ENCODE results near the gene CLSTN3. TPM values are rescaled to one million over a fixed set of nuclear protein-coding genes. Genes with fewer than 3 reads are reported as not detected.
A peak's percentile ranks its signal among the peaks of the same experiment; 100 is the strongest.

The CLSTN3 gene
- total RNA-seq, 1 donor from 2014 or later, result 5.7 TPM

DNA sequence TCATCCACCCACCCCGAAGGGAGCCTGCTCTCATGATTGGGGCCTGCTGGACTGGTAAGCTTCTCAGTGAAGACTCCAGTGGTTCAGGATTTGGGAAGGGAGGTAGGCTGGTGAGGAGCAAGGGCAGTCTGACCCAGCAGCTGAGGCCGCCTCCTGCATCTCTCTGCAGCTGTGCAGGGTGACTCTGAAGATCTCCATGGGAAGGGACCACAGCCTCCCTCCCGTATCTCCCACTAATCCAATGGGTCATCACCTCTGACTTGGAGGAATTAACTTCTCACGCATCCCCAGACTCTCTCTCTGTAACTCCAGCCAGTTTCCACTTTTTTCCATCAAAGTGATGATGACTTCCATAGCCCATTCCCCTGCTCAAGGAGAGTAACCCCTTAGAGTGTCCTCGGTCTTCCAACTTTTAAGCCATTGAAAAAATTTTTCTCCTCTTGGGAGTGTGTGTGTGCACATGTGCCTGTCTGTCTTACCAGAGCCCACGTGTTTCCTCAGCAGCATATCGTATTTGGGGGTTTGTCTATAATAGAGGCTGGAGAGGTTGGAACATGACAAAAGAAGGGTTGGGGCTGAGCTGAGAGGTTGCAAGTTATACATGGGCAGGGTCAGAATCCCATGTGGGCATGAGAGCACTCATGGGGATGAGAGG is 11.3 kb downstream of the CLSTN3 start:
- intact Hi-C loops (cut with DNase I), result loop anchor here (2.0 kb wide), 1 partner anchor 47 kb away; the partner anchor contains the start of gene PEX5
- DNase-seq (ENCODE audit: missing footprints) (no peak), ATAC-seq (no peak)

DNA sequence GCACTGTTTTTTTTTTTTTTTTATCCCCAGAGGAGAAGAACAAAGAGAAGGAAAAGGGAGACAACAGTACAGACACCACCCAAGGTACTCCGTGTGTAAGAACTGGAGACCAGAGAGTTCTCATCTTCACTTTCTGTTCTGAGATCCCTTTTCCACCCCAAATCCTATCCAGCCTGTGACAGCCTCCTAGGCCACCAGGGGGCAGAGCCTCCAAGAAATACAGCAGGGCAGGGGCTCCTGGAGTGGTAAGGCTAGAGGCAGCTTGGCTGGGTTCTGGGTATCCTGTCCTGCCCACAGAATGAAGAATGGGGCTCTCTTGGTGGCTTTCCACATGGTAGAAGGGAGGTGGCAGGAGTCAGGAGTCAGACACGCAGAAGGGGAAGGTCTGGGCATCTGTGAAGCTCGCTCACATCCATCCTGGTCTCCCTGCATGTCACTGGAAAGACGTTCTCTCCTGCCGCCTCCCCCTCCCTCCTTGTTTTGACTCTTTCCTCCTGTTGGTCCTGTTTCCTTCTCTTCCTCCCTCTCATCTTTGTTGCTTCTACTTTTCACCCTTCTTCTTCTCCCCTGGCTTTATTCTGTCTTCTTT is 12.0 kb downstream of the CLSTN3 start:
- DNase-seq (ENCODE audit: missing footprints) (no peak), ATAC-seq (peak; percentile 31)
- intact Hi-C loops (cut with DNase I), result loop anchor here (2.0 kb wide), 1 partner anchor 47 kb away; the partner anchor contains the start of gene PEX5

DNA sequence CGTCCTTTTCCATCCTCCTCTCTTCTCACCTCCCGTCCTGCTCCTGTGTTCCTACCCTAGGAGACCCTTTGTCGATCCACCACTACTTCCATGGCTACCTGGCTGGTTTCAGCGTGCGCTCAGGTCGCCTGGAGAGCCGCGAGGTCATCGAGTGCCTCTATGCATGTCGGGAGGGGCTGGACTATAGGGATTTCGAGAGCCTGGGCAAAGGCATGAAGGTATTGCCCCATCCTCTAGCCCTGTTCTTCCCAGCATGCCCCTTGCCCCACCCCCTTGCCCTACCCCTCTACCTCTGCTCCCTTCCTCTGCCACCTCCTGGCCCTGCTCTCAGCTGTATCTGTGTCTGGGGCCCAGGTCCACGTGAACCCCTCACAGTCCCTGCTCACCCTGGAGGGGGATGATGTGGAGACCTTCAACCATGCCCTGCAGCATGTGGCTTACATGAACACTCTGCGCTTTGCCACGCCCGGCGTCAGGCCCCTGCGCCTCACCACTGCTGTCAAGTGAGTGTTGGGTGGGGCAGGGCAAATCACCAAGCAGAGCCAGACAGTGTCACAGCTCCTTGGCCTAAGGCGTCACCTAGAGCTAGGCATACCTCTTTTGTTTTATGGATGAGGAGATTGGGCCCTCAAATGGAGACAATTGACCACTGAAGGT is 12.8 kb downstream of the CLSTN3 start:
- DNase-seq (ENCODE audit: missing footprints) (no peak), ATAC-seq (no peak)
- intact Hi-C loops (cut with DNase I), result loop anchor here (2.0 kb wide), 1 partner anchor 46 kb away; the partner anchor contains the start of gene PEX5

DNA sequence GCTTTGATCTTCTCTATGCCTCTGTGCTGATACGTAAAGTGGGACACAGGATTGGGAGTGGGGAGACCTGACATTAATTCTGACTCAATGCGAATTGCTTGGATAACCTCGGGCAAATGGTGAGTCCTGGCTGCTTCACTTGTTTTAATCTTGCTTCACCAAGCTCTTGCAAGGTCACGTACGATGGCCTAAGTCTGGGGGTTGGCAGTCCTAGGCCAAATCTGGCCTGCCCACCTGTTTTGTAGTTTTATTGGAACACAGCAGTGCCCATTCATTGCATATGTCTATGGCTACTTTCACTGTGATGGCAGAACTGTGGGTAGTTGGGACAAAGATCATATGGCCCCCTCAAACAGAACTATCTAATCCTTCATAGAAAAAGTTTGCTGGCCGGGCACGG is 13.4 kb downstream of the CLSTN3 start:
- ATAC-seq (no peak), DNase-seq (ENCODE audit: missing footprints) (no peak)
- intact Hi-C loops (cut with DNase I), result loop anchor here (2.0 kb wide), 1 partner anchor 45 kb away; the partner anchor contains the start of gene PEX5

DNA sequence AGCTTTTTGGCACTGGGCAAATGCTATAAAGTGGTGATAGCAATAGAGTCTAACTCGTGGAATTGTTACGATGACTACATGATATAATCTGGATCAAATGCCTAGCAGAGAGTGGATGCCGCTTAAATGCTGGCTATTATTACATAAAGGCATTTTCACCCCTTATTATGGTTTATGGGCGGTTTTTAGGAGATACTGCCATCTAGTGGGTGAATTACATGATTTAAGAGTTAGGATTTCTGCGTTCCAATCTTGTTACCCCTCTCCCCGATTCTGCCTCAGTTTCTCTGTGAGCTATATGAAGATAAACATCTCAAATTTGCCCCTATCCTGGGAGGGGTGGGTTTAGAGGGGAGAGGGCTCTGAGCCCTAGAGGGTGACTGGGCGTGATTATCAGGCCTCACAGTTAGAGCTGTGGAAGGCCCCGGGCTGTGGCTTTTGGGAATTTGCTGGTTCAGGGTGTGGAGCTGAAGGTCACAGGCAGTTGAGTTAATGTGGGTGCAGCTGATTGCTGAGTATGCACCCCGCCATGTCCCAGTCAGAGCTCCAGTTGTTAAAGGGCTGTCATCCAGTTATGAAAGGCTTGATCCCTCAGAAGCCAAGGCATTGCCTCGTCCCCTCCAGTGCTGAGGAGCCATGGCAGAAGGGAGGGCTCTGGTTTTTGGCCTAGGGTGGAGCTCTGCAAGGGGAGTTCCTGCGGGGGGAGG is 14.4 kb downstream of the CLSTN3 start:
- ATAC-seq (peak; percentile 53), DNase-seq (ENCODE audit: missing footprints) (no peak)
- intact Hi-C loops (cut with DNase I), result no loop called here

DNA sequence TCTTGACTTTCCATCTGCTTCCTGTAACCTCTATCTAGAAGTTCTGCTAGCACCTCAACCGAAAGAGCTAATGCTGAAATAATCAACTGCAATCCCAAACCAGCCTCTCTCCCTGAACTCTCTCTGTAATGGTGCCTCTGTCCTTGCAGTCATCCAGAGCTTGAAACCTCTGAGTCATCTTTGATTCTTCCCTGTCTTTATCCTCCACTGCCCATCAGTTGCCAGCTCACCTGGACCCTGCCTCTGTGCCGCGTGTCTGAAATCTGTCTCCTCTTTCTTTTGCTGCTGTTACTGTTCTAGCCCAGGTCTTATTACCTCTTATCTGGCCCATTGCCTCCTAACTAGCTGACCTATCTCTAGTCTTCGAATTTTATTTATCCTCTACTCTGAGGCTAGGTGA is 15.5 kb downstream of the CLSTN3 start:
- DNase-seq (ENCODE audit: missing footprints) (no peak), ATAC-seq (no peak)
- intact Hi-C loops (cut with DNase I), result no loop called here

DNA sequence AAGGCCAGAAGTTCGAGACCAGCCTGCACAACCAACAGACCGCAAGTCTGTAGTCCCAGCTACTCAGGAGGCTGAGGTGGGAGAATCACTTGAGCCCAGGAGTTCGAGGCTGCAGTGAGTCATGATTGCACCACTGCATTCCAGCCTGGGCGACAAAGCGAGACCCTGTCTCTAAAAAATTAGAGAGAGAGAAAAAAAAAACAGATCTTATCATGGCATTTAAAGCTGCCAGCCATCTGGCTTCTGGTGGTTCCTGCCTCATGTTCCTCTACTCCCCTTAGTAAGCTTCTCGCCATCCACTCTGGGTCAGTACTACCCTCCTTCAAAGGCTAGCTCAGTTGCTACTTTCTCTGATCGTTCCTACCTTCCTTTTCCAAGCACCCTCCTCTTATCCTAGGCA is 16.1 kb downstream of the CLSTN3 start:
- intact Hi-C loops (cut with DNase I), result no loop called here
- ATAC-seq, result no peak

DNA sequence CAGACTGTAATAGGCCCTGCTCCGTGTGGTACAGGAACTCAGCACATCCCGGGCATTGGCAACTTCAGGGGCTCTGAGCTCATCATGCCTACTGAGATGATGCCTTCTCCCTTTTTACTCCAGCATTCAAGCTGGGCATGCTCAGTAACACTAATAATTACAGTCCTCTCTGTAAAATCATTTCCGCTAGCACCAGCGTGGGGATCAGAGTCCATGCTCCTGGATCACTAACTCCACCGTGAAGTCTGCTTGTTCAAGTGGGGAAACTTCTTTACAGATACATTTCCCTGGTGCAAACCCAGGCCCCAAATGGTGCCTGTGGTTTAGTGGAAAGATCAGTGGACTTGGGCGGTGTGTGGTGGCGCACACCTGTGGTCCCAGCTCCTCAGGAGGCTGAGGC is 16.7 kb downstream of the CLSTN3 start:
- intact Hi-C loops (cut with DNase I), result no loop called here
- ATAC-seq (no peak), DNase-seq (ENCODE audit: missing footprints) (no peak)

More for the DNA sequence above, 16.1 kb downstream of the CLSTN3 start:
- DNase-seq (ENCODE audit: missing footprints), result no peak

DNA sequence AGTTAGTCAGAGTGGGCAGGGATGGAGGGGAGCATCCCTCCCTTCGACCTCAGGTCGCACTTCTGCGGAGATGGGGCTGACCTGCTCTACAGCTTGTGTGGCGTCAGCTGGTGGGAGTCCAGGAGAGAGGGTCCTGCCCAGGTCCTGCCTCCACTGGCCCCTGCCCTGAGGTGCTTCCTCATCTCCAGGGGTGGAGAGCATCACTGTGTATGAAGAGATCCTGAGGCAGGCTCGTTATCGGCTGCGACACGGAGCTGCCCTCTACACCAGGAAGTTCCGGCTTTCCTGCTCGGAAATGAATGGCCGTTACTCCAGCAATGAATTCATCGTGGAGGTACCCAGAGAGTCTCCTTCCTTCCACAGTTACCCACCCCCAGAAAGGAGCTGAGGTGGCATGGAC is 20.2 kb downstream of the CLSTN3 start:
- intact Hi-C loops (cut with DNase I), result no loop called here
- ATAC-seq, result no peak
- no peak for DNase-seq (ENCODE audit: missing footprints)

DNA sequence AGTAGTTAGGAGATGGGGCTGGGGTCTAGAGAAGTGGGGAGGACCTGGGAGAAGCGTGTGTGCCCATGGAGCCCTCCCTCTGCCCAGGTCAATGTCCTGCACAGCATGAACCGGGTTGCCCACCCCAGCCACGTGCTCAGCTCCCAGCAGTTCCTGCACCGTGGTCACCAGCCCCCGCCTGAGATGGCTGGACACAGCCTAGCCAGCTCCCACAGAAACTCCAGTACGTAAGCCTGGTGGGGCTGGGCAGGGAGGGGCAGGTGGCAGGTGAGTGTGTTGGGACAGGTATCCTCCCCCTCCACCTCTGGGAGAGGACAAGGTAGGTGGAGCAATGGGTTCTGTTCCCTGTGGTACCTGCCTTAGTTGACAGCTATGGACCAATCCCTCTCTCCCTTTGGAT is 20.7 kb downstream of the CLSTN3 start:
- DNase-seq (ENCODE audit: missing footprints), result no peak
- intact Hi-C loops (cut with DNase I), result no loop called here
- no peak for ATAC-seq

DNA sequence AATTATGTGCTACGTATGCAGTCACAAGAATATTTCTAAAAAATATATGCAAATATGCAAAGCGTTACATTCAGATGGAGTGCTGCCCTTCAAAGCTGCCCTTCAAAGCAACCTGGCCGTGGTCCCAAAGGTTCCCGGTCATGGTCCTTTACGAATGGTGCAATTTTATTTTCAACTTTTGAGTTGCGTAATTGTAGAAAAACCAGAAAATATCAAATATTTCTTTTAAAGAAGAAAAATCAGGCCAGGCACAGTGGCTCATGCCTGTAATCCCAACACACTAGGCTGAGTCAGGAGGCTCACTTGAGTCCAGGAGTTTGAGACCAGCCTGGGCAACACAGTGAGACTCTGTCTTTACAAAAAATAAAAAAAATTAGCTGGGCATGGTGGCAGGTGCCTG is 21.4 kb downstream of the CLSTN3 start:
- DNase-seq (ENCODE audit: missing footprints), result no peak
- intact Hi-C loops (cut with DNase I), result no loop called here

DNA sequence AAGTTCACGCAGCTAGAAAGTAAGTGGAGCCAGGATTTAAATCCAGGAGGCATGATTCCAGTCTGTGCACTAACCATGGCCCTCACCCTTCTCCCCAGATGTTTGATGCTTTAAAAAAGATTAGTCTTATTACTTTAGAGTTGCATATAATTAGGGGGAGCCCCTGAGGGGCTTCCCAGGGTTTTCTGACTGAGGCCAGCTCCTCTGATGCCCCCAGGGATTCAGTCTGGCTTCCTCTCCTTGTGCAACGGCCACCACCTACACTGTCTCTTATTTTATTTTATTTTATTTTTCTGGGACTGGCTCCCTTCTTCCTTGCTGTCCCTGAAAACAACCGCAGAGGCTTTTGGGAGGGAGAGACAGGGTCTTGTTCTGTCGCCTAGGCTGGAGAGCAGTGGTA is 22.6 kb downstream of the CLSTN3 start:
- intact Hi-C loops (cut with DNase I), result no loop called here
- ATAC-seq, result no peak
- no peak for DNase-seq (ENCODE audit: missing footprints)

More for the DNA sequence above, 21.4 kb downstream of the CLSTN3 start:
- ATAC-seq, result no peak

DNA sequence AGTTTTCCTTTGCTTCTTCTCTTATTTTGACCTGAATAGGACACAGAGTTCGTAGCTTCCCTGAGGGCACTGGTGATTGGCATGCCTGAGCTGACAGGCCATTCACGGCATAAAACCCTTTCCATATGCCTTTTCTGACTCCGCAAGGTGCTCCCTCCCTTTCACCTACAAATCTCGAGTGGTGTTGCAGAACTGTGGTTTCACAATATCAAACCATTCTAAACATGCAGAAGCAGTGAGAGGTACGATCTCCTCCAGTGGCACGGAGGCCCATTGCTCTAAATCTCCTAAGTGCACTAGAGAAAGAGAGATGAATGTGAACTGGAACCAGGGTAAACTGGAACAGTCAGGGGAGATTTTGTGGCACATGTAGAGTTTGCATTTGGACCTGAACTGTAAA is 23.9 kb downstream of the CLSTN3 start:
- ATAC-seq (no peak), DNase-seq (ENCODE audit: missing footprints) (no peak)
- intact Hi-C loops (cut with DNase I), result no loop called here

DNA sequence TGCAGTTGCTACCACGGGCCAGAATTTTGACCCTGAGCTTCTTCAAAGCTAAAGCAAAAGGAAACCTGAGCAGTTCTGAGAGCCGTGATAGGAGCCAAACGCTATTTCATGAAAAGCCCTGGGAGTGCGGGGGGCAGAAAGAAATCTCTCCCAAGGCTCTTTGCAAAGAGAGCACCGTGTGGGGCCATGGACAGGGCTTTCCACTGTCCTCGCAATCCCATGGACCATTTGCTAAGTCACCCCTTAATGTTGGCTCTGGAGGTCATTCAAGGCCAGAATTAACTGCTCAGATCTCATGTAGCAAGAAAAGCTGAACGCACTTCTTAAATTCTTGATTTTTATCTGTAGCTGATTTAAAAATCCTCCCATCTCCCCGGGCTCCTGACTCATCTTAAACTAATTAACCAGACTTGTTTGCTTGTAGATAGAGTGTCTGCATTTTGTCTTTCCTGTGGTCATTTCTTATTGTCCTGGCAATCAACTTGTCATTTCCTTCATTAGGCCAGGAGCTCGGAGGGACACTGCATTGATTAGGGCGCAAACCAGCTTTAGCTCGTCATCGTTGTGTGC is 24.8 kb downstream of the CLSTN3 start:
- intact Hi-C loops (cut with DNase I), result no loop called here
- no peak for ATAC-seq
- no peak for DNase-seq (ENCODE audit: missing footprints)

DNA sequence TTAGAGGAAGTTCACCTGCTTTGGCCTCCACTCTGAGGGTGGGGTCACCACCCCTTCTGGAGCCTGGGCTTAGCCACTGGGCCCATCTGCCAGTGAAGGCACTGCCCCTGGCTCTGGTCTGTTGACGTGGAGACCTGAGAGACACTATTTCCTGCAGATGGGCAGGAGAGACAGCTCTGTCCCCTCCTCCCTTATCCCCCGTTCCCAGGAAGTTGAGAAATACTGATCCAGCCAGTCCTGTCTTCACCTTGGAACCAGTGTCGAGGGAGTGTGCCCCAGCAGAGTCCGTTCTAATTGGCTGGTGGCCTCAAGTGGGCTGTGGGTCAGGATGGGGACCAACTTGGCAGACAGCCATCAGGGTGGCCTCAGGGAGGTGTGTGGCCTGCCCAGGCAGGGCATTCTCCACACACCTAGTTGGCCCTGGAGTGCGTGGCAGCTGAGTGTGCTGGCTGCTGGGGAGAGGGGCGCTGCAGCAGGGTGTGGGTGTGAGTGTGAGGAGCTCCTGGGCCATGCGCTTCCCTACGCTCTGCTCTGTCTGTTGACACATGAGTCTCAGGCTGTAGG is 25.4 kb downstream of the CLSTN3 start:
- no peak for DNase-seq (ENCODE audit: missing footprints)
- ATAC-seq, result no peak
- intact Hi-C loops (cut with DNase I), result no loop called here

DNA sequence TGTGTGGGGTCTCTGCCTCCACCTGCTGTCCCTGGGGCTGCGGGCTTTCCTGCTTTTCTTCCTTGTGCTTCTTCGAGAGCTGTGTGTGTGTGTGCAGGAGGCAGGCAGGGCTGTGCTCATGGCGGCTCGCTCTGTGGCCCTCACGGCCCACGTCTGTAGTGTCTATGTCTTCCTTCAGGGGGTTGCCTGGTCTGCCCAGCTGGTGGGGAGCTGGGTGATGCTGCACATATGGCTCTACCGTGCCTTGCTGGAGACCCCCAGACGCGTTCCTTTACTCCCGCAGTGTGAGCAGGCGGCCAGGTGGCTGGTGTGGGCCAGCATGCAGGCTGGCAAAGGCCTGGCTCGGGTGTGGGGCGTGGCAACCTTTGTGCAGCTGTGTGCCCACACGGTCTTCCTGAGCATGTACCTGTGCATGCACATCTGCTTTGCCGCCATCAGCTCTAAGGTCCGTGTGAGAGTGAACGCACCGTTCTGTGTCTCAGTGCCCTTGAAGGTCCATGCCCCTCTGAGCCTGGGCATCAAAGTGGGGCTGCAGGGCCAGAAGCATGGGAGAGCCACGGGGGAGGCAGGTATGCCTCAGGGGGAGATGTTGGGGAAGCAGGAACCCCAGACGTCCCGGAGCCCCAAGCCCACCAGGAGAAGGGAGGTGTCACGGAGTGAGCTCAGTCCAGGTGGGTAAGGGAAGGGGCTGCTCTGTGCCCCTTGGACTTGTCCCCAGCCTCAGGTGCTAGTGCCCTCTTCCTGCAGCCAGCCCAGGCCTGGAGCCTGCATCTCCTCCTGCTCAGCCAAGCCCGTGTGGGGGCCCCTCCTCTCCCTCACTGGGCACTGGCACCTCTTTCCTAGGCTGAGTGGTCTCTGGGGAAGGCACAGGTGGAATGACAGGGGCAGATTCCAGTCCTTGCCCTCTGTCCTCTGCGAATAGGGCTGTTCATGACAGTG is 26.4 kb downstream of the CLSTN3 start:
- intact Hi-C loops (cut with DNase I), result no loop called here
- ATAC-seq, result no peak
- DNase-seq (ENCODE audit: missing footprints), result no peak

DNA sequence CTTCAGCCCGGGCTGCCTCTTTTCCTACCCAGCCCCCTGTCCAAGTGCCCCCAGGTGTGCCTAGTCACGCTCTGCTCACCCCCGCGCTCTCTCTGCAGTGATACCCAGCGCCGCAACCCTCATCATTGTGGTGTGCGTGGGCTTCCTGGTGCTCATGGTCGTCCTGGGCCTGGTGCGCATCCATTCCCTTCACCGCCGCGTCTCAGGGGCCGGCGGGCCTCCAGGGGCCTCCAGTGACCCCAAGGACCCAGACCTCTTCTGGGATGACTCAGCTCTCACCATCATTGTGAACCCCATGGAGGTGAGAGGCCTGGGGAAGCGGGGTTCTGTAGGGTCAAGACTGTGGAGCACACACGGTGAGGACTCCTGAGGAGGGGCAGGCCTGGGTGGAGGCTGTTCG is 27.2 kb downstream of the CLSTN3 start:
- ATAC-seq, result peak; percentile 14
- DNase-seq (ENCODE audit: missing footprints), result no peak
- intact Hi-C loops (cut with DNase I), result no loop called here
